Endothelial cell of umbilical vein (primary cell): Measurements from ENCODE around the gene CDH23. TPM values are rescaled to one million over a fixed set of nuclear protein-coding genes. Genes with fewer than 3 reads are reported as not detected.

Source experiments
- BruUV-seq: library from RNA; stranded (reverse); fragments of 400-500 nt; replicated peaks from 2 replicates; lab custom pipeline; 2021; lab: Mats Ljungman, UMichigan
- CTCF ChIA-PET: fragments of 300-600, 350-600 bp; sonication (Branson Sonifier 250); formaldehyde crosslinking; loops from one replicate; lab custom pipeline; 2021; ENCODE audit warnings: antibody characterized with exemption, inconsistent platforms; lab: Charles Lee
- POLR2A ChIA-PET: fragments of 300-600, 350-600 bp; sonication (Branson Sonifier 250); formaldehyde crosslinking; loops from one replicate; lab custom pipeline; 2021; ENCODE audit warnings: antibody characterized with exemption, inconsistent platforms; lab: Charles Lee
- DNase-seq: peaks from one replicate; pipeline ENCODE4 v3.0.0-alpha.2; 2011; ENCODE audit warnings: low read depth, low spot score
- FAIRE-seq: peaks from 2 replicates; lab custom pipeline; 2011; peaks lifted over from hg19 to GRCh38; lab: Jason Lieb, UNC
- H2AFZ ChIP-seq: 2 replicates; pipeline ENCODE4 v1.6.0; 2012; ENCODE audit warnings: low read depth, low read length, control low read depth, inconsistent platforms
- H3K27ac ChIP-seq: 2 replicates; pipeline ENCODE4 v1.5.1; 2011; ENCODE audit warnings: low read depth, mild to moderate bottlenecking, control low read depth, low read length, moderate library complexity; ENCODE audit not compliant: insufficient read depth
- H3K27me3 ChIP-seq, 2 experiments: 2 replicates each; pipeline versions ENCODE4 v1.6.0 to v1.6.1; 2011; ENCODE audit warnings: low read length in 2 of 2, mixed read lengths in 1 of 2; ENCODE audit not compliant: control insufficient read depth in 2 of 2, insufficient read depth in 2 of 2
- H3K36me3 ChIP-seq, 2 experiments: 2 replicates in 1 of 2; 3 replicates in 1 of 2; pipeline ENCODE4 v1.5.1; 2011; ENCODE audit warnings: low read length in 2 of 2, mild to moderate bottlenecking in 1 of 2, moderate library complexity in 1 of 2; ENCODE audit not compliant: control insufficient read depth in 2 of 2, insufficient read depth in 2 of 2; ENCODE audit errors: extremely low read depth in 1 of 2
- H3K4me1 ChIP-seq: 3 replicates; pipeline ENCODE4 v1.5.1; 2011; ENCODE audit warnings: mild to moderate bottlenecking, low read length; ENCODE audit not compliant: control insufficient read depth, insufficient read depth; ENCODE audit errors: extremely low read depth
- H3K4me2 ChIP-seq: 2 replicates; pipeline ENCODE4 v1.6.1; 2011; ENCODE audit warnings: low read length, control low read depth, mixed read lengths; ENCODE audit not compliant: insufficient read depth
- H3K4me3 ChIP-seq, 3 experiments: fragments of 200-600 bp in 1 of 3; sonication (generic), shearing (Covaris generic) in 1 of 3; replicated peaks in 1 of 3; 2 replicates each; pipeline ENCODE4 v1.5.1; 2011 to 2016; ENCODE audit warnings: control low read depth in 3 of 3, low read length in 3 of 3, mild to moderate bottlenecking in 2 of 3, inconsistent platforms in 1 of 3, low read depth in 1 of 3, moderate library complexity in 1 of 3; ENCODE audit not compliant: insufficient read depth in 1 of 3
- H3K79me2 ChIP-seq: 2 replicates; pipeline ENCODE4 v1.6.0; 2012; ENCODE audit warnings: low read length, inconsistent platforms; ENCODE audit not compliant: control insufficient read depth, insufficient read depth
- H3K9ac ChIP-seq: replicated peaks from 2 replicates; pipeline ENCODE3; 2011; ENCODE audit warnings: low read length, control low read depth; ENCODE audit not compliant: insufficient read depth; ENCODE audit errors: extremely low read depth
- H3K9me1 ChIP-seq: replicated peaks from 3 replicates; pipeline ENCODE4 v1.6.0; 2011; ENCODE audit warnings: mild to moderate bottlenecking, low read length; ENCODE audit not compliant: control insufficient read depth, insufficient read depth; ENCODE audit errors: extremely low read depth
- H3K9me3 ChIP-seq: replicated peaks from 2 replicates; pipeline ENCODE4 v1.5.1; 2012; ENCODE audit warnings: low read length, inconsistent platforms; ENCODE audit not compliant: control insufficient read depth, insufficient read depth
- H4K20me1 ChIP-seq: replicated peaks from 2 replicates; pipeline ENCODE3; 2011; ENCODE audit warnings: mild to moderate bottlenecking, low read length; ENCODE audit not compliant: control insufficient read depth, insufficient read depth; ENCODE audit errors: extremely low read depth
- CTCF ChIP-seq, 2 donors: IDR thresholded peaks; 1 replicate in 1 of 2; 2 replicates in 1 of 2; pipeline ENCODE4 v1.5.1; 2011; ENCODE audit warnings: low read length in 2 of 2, mild to moderate bottlenecking in 2 of 2, moderate library complexity in 2 of 2, control low read depth in 1 of 2, inconsistent platforms in 1 of 2, low read depth in 1 of 2; ENCODE audit not compliant: insufficient read depth in 1 of 2; ENCODE audit errors: extremely low read depth in 1 of 2
- EZH2 ChIP-seq: IDR thresholded peaks from 2 replicates; pipeline ENCODE4 v1.6.1; 2012; ENCODE audit warnings: borderline replicate concordance, low read depth, mild to moderate bottlenecking, moderate library complexity, low read length, inconsistent platforms; ENCODE audit not compliant: severe bottlenecking
- FOS ChIP-seq: IDR thresholded peaks from 2 replicates; pipeline ENCODE4 v1.6.1; 2011; ENCODE audit warnings: mild to moderate bottlenecking, low read length, moderate library complexity, borderline replicate concordance; ENCODE audit not compliant: insufficient read depth
- GATA2 ChIP-seq: IDR thresholded peaks from 2 replicates; pipeline ENCODE4 v1.7.0; 2011; ENCODE audit warnings: low read depth, mild to moderate bottlenecking, moderate library complexity, mixed read lengths, low read length; ENCODE audit not compliant: insufficient read length, insufficient read depth
- JUN ChIP-seq: IDR thresholded peaks from 2 replicates; pipeline ENCODE4 v1.6.1; 2011; ENCODE audit warnings: borderline replicate concordance, low read depth; ENCODE audit not compliant: insufficient read length, insufficient read depth
- MYC ChIP-seq: IDR thresholded peaks from one replicate; pipeline ENCODE4 v1.6.1; 2011; ENCODE audit warnings: mild to moderate bottlenecking, low read depth, low read length
- POLR2A ChIP-seq: IDR thresholded peaks from 2 replicates; pipeline ENCODE4 v1.6.1; 2012; ENCODE audit warnings: low read depth, mild to moderate bottlenecking, control low read depth, low read length
- POLR2AphosphoS5 ChIP-seq: IDR thresholded peaks from 2 replicates; pipeline ENCODE4 v1.6.1; 2012; ENCODE audit warnings: low read depth, mild to moderate bottlenecking, control low read depth, low read length, moderate library complexity; ENCODE audit not compliant: insufficient read depth
- dilution Hi-C: fragments of 300-500 bp; cut with MboI; formaldehyde crosslinking; loops from one replicate; pipeline ENCODE4 v1.15.0; 2019; ENCODE audit warnings: low sequenced_read_pairs; ENCODE audit not compliant: extremely low pct_ligation_motif_present
- intact Hi-C: fragments of 100-400 bp; cut with micrococcal nuclease; formaldehyde crosslinking; loops from one replicate; pipeline ENCODE4 v1.10.0; 2022
- polyA plus RNA-seq, 4 experiments: library from polyadenylated mRNA; depleted of rRNA in 3 of 4; stranded (reverse) in 3 of 4; unstranded in 1 of 4; fragments of >200 nt; gene quantifications; 2 replicates each; pipeline versions ENCODE4 v1.2.1 to v1.2.3, GENCODE V29; 2011 to 2012; ENCODE audit warnings: missing spikeins in 1 of 4
- total RNA-seq: library from RNA; stranded (reverse); gene quantifications from 2 replicates; pipeline ENCODE4 v1.2.3, GENCODE V29; 2021
- TF ChIP-seq, protein P1 (sequence below): IDR thresholded peaks from 2 replicates; pipeline ENCODE4 v1.6.1; 2011; ENCODE audit not compliant: insufficient read depth, insufficient read length

The CDH23 gene
- total and polyA plus RNA-seq, 2 donors (not counting 3 experiments of a cell fraction or from before 2014, with no cell fraction given): not detected

- H3K79me2 ChIP-seq: peaks cover 97% of the 10 kb centered on the region
- no peaks in the 10 kb centered on the region for H3K27me3 ChIP-seq
- peaks cover 17% of the 10 kb centered on the region for H4K20me1 ChIP-seq
- H3K36me3 ChIP-seq: peaks cover 0 to 6% of the 10 kb centered on the region in 2 experiments
- no peak overlapping the region for H3K4me3 ChIP-seq
- TF ChIP-seq JUN (no peak), MYC (no peak), CTCF (IDR thresholded peaks at IDR 0.05; ENCODE audit: extremely low read depth in 1 of 2, insufficient read depth in 1 of 2, low read depth in 1 of 2, low read length in 2 of 2) (no peak), FOS (no peak), GATA2 (no peak), EZH2 (no peak), POLR2AphosphoS5 (no peak), POLR2A (no peak)
- TF ChIP-seq, protein P1, sequence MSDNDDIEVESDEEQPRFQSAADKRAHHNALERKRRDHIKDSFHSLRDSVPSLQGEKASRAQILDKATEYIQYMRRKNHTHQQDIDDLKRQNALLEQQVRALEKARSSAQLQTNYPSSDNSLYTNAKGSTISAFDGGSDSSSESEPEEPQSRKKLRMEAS: no peak
- DNase-seq (no peak), FAIRE-seq (no peak)
- H3K27ac ChIP-seq: no peak overlapping the region
- H3K4me2 ChIP-seq: no peak overlapping the region
- POLR2A ChIA-PET: no interaction called here
- dilution Hi-C loops: no loop called here
- no peaks in the 10 kb centered on the region for H3K9me1 ChIP-seq
- BruUV-seq: no TSS peak
- intact Hi-C loops: no loop called here
- no peak overlapping the region for H3K9ac ChIP-seq
- H3K4me1 ChIP-seq: peaks cover 8% of the 10 kb centered on the region
- H3K9me3 ChIP-seq: no peaks in the 10 kb centered on the region
- CTCF ChIA-PET: interaction anchor here (9.6 kb wide), 1 partner anchor 54 kb away, joined by 152 read pairs; no protein-coding TSS in a partner anchor
- H2AFZ ChIP-seq: no peak overlapping the region
These were observed 445.7 kb downstream of the CDH23 start for GRCh38 chr10:71842422-71842821.
